Esophagus muscularis mucosa (tissue), 4 donors: ENCODE data around the gene CDPF1. TPM values are rescaled to one million over a fixed set of nuclear protein-coding genes. Genes with fewer than 3 reads are reported as not detected.

Experiments
- DNase-seq: peaks from one replicate; pipeline ENCODE4 v3.0.0-alpha.2; 2017; ENCODE audit errors: extremely low spot score
- H3K27ac ChIP-seq, 4 donors: fragments of 200-600 bp; sonication (generic); replicated peaks in 1 of 4; 1 replicate in 3 of 4; 2 replicates in 1 of 4; pipeline ENCODE4 v1.5.1; 2016 to 2019; ENCODE audit warnings: mild to moderate bottlenecking in 1 of 4
- H3K27me3 ChIP-seq, 4 donors: fragments of 200-600 bp; sonication (generic); one replicate each; pipeline versions ENCODE4 v1.5.1 to v1.6.0; 2016 to 2019
- H3K36me3 ChIP-seq, 4 donors: fragments of 200-600 bp; sonication (generic); one replicate each; pipeline ENCODE4 v1.5.1; 2016 to 2019
- H3K4me1 ChIP-seq, 4 donors: fragments of 200-600 bp; sonication (generic); one replicate each; pipeline ENCODE4 v1.5.1; 2016 to 2019
- H3K4me3 ChIP-seq, 4 donors: fragments of 200-600 bp; sonication (generic); 1 replicate in 2 of 4; 2 replicates in 2 of 4; pipeline ENCODE4 v1.5.1; 2016 to 2019; ENCODE audit warnings: mild to moderate bottlenecking in 4 of 4, moderate library complexity in 1 of 4
- H3K9me3 ChIP-seq, 4 donors: fragments of 200-600 bp; sonication (generic); 1 replicate in 3 of 4; 2 replicates in 1 of 4; pipeline ENCODE4 v1.5.1; 2016 to 2019
- EP300 ChIP-seq: sonication (generic); formaldehyde crosslinking; IDR thresholded peaks from one replicate; pipeline ENCODE4 v1.6.1; 2017; ENCODE audit warnings: antibody characterized with exemption
- POLR2A ChIP-seq: fragments of 450-650 bp; IDR thresholded peaks from one replicate; pipeline ENCODE4 v1.6.1; 2017; ENCODE audit warnings: antibody characterized with exemption, moderate library complexity, mild to moderate bottlenecking, low read depth
- POLR2AphosphoS5 ChIP-seq, 2 donors: sonication (generic); formaldehyde crosslinking; IDR thresholded peaks; one replicate each; pipeline ENCODE4 v1.6.1; 2017; ENCODE audit warnings: antibody characterized with exemption in 2 of 2
- WGBS: methylation state at CpG from one replicate; pipeline ENCODE4 v1.1.5; 2018; 5-methylcytosine and 5-hydroxymethylcytosine counted together
- intact Hi-C: fragments of 100-400 bp; cut with DNase I; formaldehyde crosslinking; loops from one replicate; pipeline ENCODE4 v1.15.1; 2023
- total RNA-seq, 4 donors: library from RNA; depleted of rRNA; stranded (reverse); fragments of >200 nt; gene quantifications; one replicate each; pipeline versions ENCODE4 v1.1.0 to v1.2.1, GENCODE V29; 2016
- TF ChIP-seq, protein P1 (sequence below), 3 experiments: fragments of 200-600 bp in 2 of 3; fragments of 450-650 bp in 1 of 3; sonication (generic) in 2 of 3; IDR thresholded peaks; one replicate each; pipeline ENCODE4 v1.5.1; 2017 to 2019; ENCODE audit warnings: antibody characterized with exemption in 3 of 3, mild to moderate bottlenecking in 2 of 3, moderate library complexity in 1 of 3

Gene CDPF1
- total RNA-seq, 4 donors from 2014 or later, result 8.3 to 19.4 (median 14.8) TPM

GRCh38 chr22:46290843-46291785 is 41.0 kb upstream of the CDPF1 start:
- no peak overlapping the region for H3K27ac ChIP-seq
- H3K27me3 ChIP-seq, result no peaks in the 10 kb centered on the region
- DNase-seq, result no peak
- TF ChIP-seq EP300, result no peak
- no peak for TF ChIP-seq POLR2A
- TF ChIP-seq, protein P1, sequence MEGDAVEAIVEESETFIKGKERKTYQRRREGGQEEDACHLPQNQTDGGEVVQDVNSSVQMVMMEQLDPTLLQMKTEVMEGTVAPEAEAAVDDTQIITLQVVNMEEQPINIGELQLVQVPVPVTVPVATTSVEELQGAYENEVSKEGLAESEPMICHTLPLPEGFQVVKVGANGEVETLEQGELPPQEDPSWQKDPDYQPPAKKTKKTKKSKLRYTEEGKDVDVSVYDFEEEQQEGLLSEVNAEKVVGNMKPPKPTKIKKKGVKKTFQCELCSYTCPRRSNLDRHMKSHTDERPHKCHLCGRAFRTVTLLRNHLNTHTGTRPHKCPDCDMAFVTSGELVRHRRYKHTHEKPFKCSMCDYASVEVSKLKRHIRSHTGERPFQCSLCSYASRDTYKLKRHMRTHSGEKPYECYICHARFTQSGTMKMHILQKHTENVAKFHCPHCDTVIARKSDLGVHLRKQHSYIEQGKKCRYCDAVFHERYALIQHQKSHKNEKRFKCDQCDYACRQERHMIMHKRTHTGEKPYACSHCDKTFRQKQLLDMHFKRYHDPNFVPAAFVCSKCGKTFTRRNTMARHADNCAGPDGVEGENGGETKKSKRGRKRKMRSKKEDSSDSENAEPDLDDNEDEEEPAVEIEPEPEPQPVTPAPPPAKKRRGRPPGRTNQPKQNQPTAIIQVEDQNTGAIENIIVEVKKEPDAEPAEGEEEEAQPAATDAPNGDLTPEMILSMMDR (IDR thresholded peaks at IDR 0.05), result no peak
- no peak for TF ChIP-seq POLR2AphosphoS5 (IDR thresholded peaks at IDR 0.05)
- 93% methylated on average over 12 of the region's 23 CpGs for WGBS
- intact Hi-C loops, result no loop called here
- no peak overlapping the region for H3K4me3 ChIP-seq
- H3K9me3 ChIP-seq, result peaks cover 0 to 7% (median 0%) of the 10 kb centered on the region in 4 donors
- peaks cover 8 to 36% (median 11%) of the 10 kb centered on the region in 4 donors for H3K4me1 ChIP-seq
- peaks cover 13 to 77% (median 64%) of the 10 kb centered on the region in 4 donors for H3K36me3 ChIP-seq

DNA sequence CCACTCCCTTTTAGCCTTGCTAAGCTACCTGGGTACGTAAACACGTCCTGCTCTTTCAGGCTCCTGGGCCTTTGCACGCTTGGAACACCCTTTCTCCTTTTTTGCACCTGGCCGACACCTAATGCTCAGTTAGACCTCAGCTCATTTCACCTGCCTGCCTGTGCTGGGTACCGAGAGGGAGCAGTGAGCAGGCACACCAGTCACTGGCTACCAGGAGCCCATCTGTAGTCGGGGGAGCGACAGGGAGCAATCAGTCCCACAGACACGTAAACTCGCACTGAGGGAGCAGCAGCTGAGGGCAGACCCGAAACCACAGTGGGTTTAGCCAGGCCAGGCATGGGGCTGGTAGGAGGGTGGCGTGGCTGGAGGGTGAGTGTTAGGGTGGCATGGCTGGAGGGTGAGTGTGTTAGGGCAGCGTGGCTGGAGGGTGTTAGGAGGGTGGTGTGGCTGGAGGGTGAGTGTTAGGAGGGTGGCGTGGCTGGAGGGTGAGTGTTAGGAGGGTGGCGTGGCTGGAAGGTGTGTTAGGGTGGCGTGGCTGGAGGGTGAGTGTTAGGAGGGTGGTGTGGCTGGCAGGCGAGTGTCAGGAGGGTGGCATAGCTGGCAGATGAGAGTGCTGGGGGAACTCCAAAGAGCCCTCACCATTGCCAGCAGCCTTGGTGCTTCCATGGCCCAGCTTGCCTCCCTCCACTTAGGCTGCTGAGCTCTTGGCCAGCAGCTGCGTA is 40.2 kb upstream of the CDPF1 start:
- WGBS, result 95% methylated on average over 17 of the region's 17 CpGs
- Histone ChIP-seq H3K4me1 (peaks cover 0 to 30% (median 3%) of the 10 kb centered on the region in 4 donors), H3K9me3 (peaks cover 0 to 7% (median 0%) of the 10 kb centered on the region in 4 donors), H3K27ac (no peak overlapping the region), H3K36me3 (peaks cover 22 to 86% (median 73%) of the 10 kb centered on the region in 4 donors), H3K4me3 (no peak overlapping the region), H3K27me3 (no peaks in the 10 kb centered on the region)
- no peak for DNase-seq
- intact Hi-C loops, result no loop called here
- TF ChIP-seq POLR2A (no peak), POLR2AphosphoS5 (IDR thresholded peaks at IDR 0.05) (no peak), EP300 (no peak)
- TF ChIP-seq, protein P1 (IDR thresholded peaks at IDR 0.05), result no peak

GRCh38 chr22:46289244-46289891 is 39.3 kb upstream of the CDPF1 start:
- no peak overlapping the region for H3K27ac ChIP-seq
- peaks cover 29 to 95% (median 82%) of the 10 kb centered on the region in 4 donors for H3K36me3 ChIP-seq
- H3K4me1 ChIP-seq, result peaks cover 0 to 30% (median 3%) of the 10 kb centered on the region in 4 donors
- H3K27me3 ChIP-seq, result no peaks in the 10 kb centered on the region
- 88% methylated on average over 29 of the region's 33 CpGs for WGBS
- peaks cover 0 to 7% (median 0%) of the 10 kb centered on the region in 4 donors for H3K9me3 ChIP-seq
- TF ChIP-seq POLR2A, result no peak
- TF ChIP-seq, protein P1 (IDR thresholded peaks at IDR 0.05), result no peak
- no peak for TF ChIP-seq POLR2AphosphoS5 (IDR thresholded peaks at IDR 0.05)
- TF ChIP-seq EP300, result no peak
- DNase-seq, result no peak
- intact Hi-C loops, result no loop called here
- H3K4me3 ChIP-seq, result no peak overlapping the region

DNA sequence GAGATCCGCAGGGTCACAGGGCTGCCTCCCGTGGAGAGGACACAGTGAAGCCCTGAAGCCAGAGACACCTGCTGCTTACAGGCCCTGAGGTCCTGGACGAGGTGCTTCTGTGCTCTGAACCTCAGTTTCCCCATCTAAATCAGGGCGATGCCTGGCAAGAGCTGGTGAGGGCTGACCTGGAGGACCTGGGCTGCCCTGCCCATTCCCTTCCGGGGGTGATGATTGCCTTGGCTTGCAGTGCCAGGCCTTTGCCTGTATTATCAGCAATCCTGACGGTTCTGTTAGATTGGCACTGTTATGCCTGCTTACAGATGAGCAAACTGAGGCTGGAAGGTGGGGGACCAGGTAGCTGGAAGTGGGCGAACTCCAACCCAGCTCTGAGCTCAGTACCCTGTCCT is 38.8 kb upstream of the CDPF1 start:
- peaks cover 0 to 30% (median 3%) of the 10 kb centered on the region in 4 donors for H3K4me1 ChIP-seq
- peak overlapping the region in 1 of 4 donors; percentile 50 for H3K27ac ChIP-seq
- peaks cover 0 to 7% (median 0%) of the 10 kb centered on the region in 4 donors for H3K9me3 ChIP-seq
- 100% methylated on average over 3 of the region's 7 CpGs for WGBS
- peaks cover 35 to 100% (median 85%) of the 10 kb centered on the region in 4 donors for H3K36me3 ChIP-seq
- H3K27me3 ChIP-seq, result no peaks in the 10 kb centered on the region
- intact Hi-C loops, result no loop called here
- H3K4me3 ChIP-seq, result no peak overlapping the region
- no peak for DNase-seq
- TF ChIP-seq EP300 (no peak), POLR2AphosphoS5 (IDR thresholded peaks at IDR 0.05) (no peak), POLR2A (no peak)
- TF ChIP-seq, protein P1 (IDR thresholded peaks at IDR 0.05), result no peak
